ENCODE results near the gene CDC42EP3.

GRCh38 chr2:37711831-37712230 is 40.4 kb upstream of the CDC42EP3 start:
- TF ChIP-seq CTCF (IDR thresholded peaks at IDR 0.05; ENCODE audit: low read depth, low read length) (no peak), EZH2phosphoT487 (IDR thresholded peaks at IDR 0.05; ENCODE audit: low read depth) (no peak)

Data from OCI-LY3 (cell line).